Hematopoietic multipotent progenitor cell treated with erythropoietin and hydrocortisone succinate and interleukin-3 and kit ligand, for 8 days (in vitro differentiated cells): ENCODE results near the gene OPCML.

ENCODE experiments used
- DNase-seq: peaks from one replicate; pipeline ENCODE4 v3.0.0-alpha.2; 2015

Gene OPCML

DNA sequence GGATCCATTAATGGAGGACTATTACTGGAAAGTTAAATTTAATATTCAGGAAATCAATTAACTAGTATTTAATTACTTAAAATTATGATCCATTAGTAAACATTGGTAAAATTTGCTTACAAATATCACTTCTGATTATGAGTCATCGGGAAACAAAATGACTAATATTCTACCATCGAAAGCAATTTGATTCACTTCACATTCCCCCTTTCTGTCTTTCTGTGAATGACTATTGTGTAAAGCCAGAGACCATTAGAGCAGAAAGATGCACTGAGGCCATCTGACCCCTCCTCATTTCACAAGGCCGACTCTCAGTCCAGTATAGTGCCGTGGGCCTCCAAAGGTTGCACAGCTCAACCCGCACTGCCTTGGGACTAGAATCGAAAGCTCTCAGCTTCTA lies 619.0 kb downstream of the OPCML start:
- DNase-seq, result no peak

DNA sequence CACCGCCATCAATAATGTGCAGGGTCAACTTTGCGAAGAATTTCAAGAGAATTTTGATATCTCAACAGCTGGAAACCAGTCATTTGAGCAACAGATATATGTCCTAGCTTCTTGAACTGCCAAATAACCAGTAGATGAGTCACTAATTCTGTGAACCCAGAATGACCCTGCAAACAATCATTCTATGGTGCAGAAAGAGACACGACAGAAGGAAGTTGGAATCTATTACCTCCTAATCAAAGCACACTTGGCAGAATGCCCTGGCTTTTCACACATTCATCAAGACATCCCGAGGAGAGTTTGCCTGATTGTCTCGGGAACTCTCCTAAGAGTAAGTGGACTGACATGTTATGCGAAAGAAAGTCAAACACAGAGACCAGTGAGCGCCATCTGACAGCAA lies 621.1 kb downstream of the OPCML start:
- no peak for DNase-seq

DNA sequence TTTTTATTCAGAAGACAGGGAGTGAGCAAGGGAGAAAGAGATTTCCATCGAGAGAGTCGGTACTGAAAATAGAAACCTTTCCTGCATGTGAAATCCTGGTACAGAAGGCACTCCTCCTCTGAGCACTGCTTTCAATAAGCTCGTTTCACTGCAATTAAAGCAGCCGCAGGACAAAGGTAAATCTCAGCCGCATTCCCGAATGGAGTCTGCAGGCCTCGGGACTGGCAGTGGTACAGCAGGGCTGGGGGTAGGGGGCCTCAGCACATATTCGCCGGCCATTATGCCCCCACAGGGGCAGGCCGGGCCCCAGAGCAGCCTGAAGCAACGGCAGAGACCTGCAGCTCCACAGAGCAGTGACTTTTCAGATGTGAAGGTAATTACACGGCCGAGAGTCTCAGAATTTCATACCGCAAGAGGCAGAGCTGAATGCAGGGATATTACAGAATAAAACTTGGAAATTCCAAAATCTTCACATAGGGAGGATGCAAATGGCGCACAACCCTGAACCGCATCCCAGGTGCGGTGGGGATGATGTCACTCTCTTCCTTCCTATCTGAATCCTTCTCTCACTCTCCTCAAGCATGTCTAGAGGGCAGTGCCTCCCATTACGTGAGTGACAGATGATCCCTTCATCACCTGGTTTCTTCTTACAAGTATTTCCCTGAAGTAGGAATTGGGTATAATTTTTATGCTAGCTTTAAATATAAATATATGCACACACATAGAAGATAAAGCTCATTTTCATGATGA lies 622.1 kb downstream of the OPCML start:
- DNase-seq, result no peak

DNA sequence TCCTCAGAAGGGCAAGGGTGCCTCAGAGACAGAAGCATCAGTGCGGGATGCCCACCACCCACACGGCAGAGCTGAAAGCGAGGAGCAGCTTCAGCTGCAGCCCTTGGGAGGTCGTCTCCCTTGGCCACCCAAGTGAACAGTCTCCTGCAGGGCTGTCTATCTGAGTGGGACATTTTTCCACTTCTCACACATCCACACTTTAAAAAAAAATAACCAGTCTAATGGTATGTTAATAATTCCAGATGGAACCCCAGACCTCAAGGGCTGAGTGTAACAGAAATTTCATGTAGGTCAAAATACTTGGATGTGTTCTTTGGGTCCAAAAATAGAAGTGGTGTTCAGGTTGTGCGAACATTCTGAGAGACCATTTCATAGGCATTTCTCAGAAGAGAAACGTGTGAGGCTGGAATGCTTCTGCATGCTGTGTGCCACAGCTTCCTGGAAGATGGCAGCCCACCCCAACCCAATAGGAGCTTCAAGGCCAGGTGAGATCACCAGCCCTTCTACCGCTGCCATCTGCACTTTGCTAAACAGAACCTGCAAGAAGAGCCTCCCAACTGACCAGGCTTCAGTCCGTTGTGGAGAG lies 623.2 kb downstream of the OPCML start:
- no peak for DNase-seq

DNA sequence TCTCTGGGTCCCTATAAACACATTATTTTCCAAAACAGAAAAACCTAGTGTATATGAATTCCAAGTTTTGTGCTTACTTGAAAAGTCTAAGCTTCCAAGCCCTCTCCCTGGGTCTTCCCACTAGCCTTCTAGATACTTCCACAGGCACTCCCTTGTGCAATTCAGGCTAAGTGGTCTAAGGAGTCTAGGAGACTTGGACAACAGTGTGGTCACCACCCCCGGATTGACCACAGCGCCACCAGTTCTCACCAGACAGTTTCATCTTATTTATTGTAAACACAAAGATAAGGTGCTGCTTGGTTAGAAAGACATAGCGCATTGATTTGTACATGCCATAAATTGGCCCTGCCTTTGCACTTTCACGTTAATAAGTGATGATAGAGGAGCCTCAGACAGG lies 623.9 kb downstream of the OPCML start:
- DNase-seq, result no peak

DNA sequence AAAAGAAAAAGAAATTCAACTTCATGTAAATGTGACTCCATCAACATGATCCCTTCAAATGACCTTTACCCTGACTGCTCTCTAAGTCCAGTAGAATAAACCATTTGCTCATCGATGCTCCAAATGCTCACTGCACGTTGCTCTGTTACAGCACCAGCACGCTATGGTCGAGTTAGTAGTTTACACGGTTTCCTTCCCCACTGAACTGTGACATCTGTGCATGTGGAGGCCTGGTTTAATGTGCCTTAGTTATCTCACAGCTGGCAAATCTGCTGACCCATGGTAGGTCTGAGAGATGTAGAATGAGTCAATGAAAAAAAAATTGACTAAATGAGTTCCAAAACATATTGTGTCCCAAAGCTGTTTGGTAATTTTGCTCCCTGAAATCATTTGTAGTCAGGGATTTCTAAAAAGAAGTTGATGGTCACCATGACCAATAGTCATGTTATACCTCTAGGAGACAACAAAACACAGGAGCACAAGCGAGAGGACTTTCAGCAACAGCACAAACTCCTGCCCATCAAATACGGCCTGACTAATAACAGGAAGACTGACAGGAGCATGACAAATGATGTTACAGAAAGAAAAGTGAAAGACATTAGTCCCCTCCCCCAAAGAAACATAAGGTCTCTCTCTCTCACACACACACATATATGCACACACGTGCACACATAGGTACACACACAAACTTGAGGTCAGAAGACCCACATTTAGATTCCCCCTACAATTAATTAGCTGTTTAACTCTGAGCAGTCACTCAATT lies 624.5 kb downstream of the OPCML start:
- DNase-seq, result no peak

DNA sequence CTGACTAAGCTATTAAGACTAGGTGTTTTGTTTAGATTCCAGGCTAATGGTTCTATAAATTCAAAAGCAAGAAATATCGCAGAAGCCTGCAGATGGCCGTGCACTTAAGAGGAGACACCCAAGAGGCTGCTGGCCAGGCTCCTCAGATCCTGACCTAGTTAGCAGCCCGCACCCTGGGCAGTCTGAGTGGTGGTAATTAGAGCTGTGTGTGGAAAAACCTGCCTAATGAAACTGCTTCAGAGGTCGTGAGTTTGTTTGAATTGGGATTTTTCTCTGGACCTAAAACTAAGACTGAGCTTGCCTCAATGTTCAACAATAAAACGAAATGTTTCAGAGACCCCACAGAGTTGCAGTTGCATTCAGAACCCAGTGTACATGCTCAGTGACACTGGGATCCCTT lies 627.7 kb downstream of the OPCML start:
- DNase-seq, result no peak

DNA sequence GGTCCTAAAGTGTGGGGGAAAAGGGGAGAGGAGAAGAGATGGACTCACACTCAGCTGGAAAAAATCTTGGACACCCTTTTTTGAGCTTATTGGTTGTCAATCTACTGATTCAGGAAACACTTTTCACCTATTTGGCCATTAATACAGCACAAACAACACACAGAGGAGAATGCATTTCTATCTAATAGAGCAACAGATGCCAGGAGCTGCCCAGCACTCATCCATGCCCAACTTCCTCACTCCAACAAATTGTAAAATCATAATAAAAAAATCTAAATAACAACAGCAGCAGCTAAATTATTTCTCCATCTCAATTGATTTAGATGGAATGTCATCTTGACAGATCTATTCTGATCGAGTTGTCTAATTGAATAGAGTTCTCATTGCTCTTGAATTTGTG lies 628.2 kb downstream of the OPCML start:
- DNase-seq, result no peak

DNA sequence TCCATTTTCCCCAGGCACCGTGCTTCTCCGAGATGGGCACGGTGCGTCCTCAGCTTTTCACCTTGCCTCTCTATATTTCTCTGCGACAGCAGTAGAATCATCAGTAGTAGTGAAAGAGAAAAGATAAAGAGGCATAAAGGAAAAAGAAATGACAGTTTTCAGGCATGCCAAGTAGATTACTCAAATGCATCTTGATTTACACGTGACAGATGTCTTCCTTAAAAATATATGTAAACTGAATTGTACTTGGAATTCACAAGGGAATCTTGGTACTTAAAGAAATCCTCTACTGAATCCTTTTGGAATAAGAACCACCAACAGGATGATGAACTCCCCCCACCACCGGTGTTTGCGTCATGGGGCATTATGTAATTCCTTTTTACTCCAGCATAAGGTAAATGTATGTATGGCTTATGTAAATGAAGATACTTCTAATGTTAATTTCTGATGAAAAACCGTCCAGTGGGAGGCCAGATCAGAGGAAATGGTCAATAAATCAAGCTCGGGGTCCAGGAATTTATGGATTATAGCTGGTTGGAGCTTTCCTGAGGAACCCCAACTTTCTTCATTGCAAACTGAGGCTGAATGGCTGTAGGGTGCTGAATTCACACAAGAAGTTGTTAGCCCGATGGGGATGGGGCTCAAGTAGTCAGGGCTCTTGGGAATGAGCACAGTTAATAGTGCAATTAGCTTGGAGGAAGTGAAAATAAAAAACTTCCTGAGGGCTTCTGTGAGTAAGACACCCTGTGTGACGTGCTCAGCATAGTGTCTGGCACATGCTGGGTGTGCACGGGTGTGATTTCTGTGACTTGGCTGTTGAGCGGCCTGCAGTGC lies 630.4 kb downstream of the OPCML start:
- DNase-seq, result no peak

DNA sequence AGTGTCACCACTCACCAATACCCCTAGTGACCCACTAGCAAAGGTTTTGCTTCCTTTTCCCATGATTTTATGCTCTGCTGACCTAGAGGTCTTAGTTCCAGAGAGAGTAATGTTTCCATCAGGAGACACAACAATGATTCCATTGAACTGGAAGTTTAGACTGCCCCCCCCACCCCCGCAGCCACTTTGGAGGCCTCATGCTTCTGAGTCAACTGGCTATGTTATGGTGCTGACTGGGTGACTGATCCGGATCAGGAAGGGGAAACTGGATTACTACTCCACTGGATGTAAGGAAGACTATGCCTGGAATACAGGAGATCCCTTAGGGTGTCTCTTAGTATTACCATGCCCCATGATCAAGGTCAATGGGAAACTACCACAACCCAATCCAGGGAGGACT lies 633.6 kb downstream of the OPCML start:
- no peak for DNase-seq

DNA sequence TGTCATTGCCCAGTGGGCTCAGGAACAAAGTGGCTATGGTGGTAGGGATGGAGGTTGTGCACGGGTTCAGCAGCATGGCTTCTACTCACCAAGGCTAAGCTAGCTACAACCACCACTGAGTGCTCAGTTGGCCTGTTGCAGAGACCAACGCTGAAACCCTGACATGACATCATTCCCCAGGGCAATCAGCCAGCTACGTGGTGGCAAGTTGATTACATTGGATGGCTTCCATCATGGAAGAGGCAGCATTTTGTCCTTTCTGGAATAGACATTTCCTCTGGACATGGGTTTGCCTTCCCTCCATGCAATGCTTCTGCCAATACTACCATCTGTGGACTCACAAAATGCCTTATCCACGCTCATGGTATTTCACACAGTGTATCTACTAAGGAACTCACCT lies 634.3 kb downstream of the OPCML start:
- no peak for DNase-seq

DNA sequence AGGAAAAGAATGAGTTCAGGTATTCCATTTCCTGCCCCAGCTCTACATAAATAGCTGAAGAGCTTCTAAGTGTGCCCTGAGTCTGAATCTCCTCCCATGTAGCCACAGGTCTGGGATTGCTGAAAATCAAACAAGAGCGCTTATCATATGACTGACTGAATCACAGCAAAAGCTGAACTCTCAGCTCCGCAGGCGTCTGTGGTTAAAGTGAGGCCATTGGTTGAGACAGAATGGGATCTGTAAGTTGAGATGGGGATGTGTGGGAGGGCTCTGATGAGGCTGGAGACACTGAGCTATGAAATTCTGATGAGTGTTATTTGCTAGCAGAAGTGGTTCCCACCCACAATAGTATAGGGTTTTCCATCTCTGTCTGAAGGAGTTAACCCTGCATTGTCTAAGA lies 637.0 kb downstream of the OPCML start:
- DNase-seq, result no peak

DNA sequence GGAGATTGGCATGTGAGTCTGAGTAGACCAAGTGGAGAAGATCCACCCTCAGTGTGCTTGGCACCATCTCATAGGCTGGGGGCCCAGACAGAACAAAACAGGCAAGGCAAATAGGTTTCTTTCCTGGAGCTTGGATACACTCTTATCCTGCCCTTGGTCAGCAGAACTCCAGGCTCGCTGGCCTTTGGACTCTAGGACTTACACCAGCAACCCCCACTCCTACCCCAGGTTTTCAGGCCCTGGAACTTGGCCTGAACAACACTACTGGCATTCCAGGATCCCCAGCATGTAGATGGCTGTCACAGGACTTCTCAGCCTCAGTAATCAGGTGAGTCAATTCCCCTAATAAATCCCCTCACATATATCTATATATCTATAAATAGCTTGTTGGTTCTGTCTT lies 637.7 kb downstream of the OPCML start:
- DNase-seq, result no peak

DNA sequence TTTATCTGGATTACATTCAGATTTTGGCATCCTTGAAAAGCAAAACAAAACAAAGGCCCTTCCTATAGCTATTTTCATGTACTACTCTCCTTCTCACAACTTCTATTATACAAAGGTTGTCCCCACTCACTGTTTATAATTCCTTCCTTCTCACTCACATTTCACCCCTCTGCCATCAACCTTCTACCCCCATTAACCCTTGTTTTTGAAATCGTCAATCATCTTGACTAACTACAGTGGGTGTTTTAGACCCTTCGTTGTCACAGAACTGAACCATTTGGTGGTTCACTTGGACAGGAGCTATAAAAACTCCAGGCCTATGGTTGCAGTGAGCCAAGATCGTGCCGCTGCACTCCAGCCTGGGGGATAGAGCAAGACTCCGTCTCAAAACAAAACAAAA lies 639.4 kb downstream of the OPCML start:
- no peak for DNase-seq

DNA sequence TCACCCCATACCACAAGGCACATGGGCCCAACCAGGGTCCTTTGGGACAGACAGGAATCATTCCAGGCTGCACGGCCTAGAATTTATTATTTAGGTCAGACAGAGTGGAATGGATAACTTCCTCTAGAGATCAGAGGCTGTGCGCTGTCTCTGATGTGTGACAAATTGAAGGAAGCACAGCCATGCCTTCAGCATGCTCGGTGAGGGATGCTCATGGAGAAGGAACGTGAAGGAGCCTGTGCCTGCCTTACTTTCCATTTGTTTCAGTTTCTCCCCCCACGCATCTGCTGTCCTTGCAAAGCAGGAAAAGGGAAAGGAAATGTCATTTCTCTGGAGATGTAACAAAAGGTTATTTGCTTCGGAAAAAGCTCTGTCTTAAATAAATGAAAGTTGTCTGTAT lies 644.1 kb downstream of the OPCML start:
- no peak for DNase-seq

DNA sequence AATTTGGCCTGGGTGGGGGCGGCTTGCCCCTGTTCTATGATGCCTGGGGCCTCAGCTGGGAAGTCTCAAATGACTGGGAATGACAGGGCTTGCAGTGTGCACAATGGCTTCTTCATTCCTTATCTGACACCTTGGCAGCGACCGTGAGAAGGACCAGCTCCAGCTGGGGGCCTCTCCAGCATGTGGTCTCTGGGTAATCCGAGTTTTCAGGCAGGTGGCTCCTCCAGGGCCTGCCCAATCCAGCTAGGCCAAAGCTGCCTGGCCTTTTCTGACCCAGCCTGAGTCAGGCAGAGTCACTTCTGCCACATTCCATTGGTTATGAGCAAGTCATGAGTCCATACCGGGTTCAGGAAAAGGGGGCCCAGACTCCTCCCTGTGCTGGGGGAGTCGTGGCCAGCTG lies 646.0 kb downstream of the OPCML start:
- DNase-seq, result no peak

DNA sequence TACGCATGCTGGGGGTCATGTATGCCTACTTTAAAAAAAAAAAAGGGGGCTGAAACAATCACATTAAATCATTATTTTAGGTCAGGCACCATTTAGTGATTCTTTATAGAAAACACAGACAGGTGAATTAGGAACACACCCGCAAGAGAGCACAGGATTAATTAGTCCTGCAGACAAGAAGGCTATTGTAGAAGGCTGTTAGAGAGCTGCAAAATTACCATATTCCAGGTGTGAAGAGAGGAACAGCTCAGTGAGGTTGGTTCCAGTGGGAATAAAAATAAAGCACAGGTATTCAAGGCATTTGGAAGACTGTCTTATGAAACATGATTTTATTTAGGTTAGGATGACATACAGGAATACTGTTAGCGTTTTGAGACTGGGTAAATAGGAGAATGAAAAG lies 649.1 kb downstream of the OPCML start:
- no peak for DNase-seq

DNA sequence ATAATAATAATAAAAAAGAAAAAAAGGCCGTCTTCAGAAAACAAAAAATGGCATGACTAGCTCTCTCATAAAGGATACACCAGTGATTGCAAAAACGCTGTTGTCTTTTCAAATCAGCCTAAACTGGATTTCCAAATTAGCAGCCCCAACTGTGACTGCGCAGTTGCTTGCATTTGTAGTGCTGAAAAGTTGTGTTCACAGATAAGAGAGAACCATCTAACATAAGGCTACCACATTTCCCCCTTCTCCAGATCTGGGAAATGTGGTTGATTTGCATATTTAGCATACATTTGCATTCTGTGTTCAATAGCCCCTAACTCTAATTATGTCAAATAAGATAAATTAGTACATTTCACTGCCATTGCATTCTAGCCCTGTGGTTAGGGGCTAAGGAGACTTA lies 650.7 kb downstream of the OPCML start:
- DNase-seq, result no peak

DNA sequence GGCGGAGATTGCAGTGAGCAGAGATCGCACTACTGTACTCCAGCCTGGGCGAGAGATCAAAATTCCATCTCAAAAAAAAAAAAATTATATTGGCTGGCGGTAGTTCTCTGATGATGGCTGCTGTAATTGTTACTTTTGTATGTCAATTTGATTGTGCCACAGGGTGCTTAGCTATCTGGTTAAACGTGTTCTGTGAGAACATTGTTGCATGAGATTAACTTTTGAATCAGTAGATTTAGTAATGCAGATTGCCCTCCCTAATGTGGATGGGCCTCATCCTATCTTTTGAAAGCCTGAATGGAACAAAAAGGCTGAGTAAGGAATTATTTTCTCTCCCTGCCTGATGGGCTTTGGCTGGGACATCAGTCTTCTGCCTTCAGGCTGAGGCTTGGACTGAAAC lies 654.2 kb downstream of the OPCML start:
- no peak for DNase-seq

DNA sequence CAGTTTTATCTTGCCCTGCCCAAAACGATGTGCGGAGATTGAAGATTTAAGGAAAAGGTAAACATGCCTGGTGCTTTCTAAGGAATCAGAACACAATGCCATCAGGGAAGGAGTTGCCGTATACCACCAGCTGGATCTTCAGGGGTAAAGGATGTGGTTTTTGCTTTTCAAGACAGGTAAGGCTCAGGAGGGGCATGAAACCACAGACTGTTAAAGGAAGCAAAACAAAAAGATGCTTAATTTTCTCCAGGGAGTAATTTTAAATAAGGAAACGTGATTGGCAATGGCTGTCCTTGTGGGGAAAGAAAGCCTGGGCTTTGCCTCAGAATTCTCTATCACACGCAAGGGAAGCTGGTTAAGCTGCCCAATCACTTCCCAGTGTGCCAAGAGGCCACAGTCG lies 655.6 kb downstream of the OPCML start:
- DNase-seq, result no peak

DNA sequence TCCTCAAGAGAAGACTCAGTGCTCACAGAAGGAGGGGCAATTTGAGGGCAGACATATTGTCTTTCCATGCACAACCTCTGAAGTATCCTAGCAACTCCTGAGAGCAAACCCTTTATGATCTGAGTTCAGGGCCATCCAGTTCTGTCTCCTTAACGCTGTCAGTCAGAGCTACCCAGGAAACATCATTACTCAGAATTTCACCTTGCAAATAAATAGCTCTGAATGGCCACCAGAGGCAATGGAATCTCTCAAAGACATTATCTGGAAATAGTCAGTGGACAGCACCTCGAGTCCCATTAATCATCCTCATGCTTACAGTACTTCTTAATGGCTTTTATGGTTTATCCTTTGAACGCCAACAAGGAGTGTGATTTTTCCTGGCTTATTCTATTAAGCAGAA lies 656.1 kb downstream of the OPCML start:
- DNase-seq, result no peak

DNA sequence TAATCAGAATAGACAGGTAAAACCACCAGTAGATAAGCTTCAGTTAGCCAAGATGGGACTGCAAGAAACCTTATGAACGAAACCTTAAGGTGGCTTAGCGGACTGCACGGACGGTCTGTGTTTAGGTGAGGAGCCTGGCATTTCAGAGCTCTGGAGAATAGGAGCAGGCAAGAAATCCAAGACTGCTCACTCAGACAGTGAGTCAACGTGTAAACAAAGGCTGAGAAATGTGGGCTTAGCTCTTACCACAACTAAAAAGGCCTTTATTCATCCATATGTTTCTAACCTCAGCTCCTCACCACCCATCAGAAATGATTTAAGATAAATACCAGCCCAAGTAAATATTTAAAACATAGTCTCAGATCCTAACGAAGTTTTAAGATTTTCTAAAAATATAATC lies 657.7 kb downstream of the OPCML start:
- DNase-seq, result no peak

DNA sequence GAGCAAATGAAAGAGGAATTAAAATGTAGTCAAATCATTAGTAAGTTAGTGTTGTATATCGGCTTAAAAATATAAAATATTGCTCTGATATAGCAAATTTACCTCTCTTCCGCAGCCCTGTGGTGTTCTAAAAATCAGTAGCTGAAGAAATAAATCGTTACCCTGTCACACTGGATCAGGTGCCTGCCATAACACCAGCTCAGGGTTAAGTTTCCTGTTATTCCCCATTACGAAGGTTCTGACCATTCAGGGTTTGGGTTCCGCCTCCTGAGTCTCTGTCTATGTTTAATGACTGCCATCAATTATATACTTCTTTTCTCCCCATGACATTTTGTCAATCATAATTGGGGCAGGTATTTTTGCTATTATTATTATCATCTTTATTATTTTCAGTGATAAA lies 658.5 kb downstream of the OPCML start:
- DNase-seq, result no peak

DNA sequence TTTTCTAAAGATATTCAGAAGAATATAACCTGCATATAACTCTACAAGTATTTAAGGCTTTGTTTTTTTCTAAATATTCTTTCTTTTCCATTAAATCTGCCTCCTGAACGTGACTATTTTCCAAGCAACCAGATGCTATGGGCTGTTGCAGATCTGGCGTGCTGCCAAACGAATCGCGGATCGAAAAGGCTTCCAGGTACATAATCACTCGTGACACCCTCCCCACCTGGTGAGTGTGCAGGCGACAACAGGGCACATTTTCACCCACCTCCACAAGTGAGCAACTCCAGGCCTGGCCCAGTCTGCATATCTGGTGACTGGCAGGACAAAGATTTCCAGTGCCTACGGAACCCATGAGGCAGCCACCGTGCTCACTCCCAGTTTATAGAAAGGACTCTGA lies 660.1 kb downstream of the OPCML start:
- no peak for DNase-seq
